B cell (primary cell): ENCODE data around the gene SLC50A1.

ENCODE experiments used
- CTCF ChIP-seq: fragments of 200-600 bp; IDR thresholded peaks from one replicate; pipeline ENCODE4 v1.8.0; 2022; ENCODE audit warnings: antibody characterized with exemption, mild to moderate bottlenecking
- EZH2 ChIP-seq: IDR thresholded peaks from 2 replicates; pipeline ENCODE4 v1.6.1; 2012; ENCODE audit warnings: borderline replicate concordance, low read depth, mild to moderate bottlenecking, moderate library complexity, low read length; ENCODE audit not compliant: insufficient read depth, poor library complexity, severe bottlenecking

- TF ChIP-seq CTCF (no peak), EZH2 (no peak)
These were observed 33.9 kb downstream of the SLC50A1 start for GRCh38 chr1:155169541-155169940.
